ENCODE measurements around the gene SYNJ1. TPM values are rescaled to one million over a fixed set of nuclear protein-coding genes. Genes with fewer than 3 reads are reported as not detected.
"Not testable (repeated sequence)": the region's sequence is repeated elsewhere in the genome, so short reads cannot be mapped to it uniquely, and the experiment has no call there.

The SYNJ1 gene
- total and polyA plus RNA-seq, 8 donors = 15.3 to 26.5 (median 18.1) TPM

DNA sequence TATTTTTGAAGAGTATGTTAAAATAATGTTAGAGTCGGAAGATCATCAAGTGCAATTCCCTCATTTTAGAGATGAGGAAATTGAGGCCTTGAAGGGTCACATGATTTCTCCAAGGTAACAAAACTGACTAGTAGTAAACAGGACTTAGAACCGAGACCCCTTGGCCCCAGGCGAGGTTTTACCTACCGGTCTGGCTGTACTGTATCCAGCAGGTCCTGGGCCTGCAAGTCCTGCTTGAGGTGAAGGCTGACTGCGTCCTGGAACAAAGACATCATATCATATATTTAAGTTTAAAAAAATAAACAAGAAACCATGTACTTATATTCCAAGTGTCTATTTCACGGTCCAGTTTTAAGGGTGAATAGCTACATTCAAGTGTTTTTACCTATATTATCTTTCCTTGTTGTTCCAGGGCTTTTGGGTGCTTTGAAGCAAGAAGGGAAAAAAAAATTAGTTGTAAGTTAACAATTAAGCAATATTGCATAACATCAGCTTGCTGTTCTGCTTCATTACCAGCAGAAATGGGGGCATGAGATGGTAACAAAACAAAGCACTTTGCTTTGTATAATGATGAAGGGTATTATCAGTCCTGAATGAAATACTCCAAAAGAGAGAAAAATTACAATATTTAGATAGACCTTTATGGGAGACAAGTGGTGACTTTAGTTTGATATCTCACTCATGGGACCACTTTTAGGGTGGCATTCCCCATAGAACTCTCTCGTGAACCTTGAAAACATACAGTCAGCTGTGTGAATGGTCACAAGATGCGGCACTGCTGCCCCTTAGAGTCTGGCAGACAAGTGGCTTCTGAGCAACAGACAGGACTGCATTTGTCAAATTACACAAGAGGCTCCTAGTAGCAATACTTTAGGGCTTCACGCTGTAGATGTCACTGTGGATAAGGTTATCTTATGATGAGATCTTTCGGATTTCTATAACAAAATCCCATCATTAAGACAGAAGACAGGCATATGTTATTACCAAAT, 85.8 kb downstream of the SYNJ1 start:
- DNase-seq (no peak), ATAC-seq (no peak)
- H3K9me3 ChIP-seq = no peaks in the 10 kb centered on the region
- no peaks in the 10 kb centered on the region for H3K4me1 ChIP-seq
- no peaks in the 10 kb centered on the region for H3K27me3 ChIP-seq
- no peak overlapping the region for H3K27ac ChIP-seq
- intact Hi-C loops (cut with DNase I) = no loop called here
- H3K36me3 ChIP-seq = peaks cover 0 to 95% of the 10 kb centered on the region in 2 donors
- H3K4me3 ChIP-seq = no peak overlapping the region
- TF ChIP-seq, protein P1, sequence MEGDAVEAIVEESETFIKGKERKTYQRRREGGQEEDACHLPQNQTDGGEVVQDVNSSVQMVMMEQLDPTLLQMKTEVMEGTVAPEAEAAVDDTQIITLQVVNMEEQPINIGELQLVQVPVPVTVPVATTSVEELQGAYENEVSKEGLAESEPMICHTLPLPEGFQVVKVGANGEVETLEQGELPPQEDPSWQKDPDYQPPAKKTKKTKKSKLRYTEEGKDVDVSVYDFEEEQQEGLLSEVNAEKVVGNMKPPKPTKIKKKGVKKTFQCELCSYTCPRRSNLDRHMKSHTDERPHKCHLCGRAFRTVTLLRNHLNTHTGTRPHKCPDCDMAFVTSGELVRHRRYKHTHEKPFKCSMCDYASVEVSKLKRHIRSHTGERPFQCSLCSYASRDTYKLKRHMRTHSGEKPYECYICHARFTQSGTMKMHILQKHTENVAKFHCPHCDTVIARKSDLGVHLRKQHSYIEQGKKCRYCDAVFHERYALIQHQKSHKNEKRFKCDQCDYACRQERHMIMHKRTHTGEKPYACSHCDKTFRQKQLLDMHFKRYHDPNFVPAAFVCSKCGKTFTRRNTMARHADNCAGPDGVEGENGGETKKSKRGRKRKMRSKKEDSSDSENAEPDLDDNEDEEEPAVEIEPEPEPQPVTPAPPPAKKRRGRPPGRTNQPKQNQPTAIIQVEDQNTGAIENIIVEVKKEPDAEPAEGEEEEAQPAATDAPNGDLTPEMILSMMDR (IDR thresholded peaks at IDR 0.05) = no peak

DNA sequence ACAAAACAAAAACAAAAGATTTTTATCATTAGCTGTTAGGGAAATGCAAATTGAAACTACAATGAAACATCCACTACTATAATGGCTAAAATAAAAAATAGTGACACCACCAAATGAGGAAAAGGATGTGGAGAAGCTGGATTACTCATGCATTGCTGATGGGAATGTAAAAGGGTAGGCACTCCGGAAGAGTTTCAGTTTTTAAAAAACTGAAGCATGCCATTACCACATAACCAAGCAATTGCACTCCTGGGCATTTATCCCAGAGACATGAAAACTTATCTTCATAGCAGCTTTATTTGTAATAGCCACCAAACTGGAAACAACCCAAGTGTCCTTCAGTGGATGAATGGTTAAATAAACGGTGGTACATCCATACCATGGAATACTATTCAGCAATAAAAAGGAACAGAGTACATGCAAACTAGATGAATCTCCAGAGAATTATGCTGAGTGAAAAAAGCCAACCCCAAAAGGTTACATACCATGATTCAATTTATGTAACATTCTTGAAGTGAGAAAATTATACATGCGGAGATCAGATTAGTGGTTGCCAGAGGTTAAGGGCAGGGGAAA, 101.1 kb downstream of the SYNJ1 start:
- intact Hi-C loops (cut with DNase I) = no loop called here
- ATAC-seq (no peak), DNase-seq (no peak)
- Histone ChIP-seq H3K27ac (no peak overlapping the region), H3K4me1 (no peaks in the 10 kb centered on the region), H3K4me3 (no peak overlapping the region), H3K9me3 (no peaks in the 10 kb centered on the region), H3K27me3 (peaks cover 0 to 3% of the 10 kb centered on the region in 2 donors), H3K36me3 (peaks cover 0 to 28% of the 10 kb centered on the region in 2 donors)
- TF ChIP-seq, protein P1 (IDR thresholded peaks at IDR 0.05) = no peak

DNA sequence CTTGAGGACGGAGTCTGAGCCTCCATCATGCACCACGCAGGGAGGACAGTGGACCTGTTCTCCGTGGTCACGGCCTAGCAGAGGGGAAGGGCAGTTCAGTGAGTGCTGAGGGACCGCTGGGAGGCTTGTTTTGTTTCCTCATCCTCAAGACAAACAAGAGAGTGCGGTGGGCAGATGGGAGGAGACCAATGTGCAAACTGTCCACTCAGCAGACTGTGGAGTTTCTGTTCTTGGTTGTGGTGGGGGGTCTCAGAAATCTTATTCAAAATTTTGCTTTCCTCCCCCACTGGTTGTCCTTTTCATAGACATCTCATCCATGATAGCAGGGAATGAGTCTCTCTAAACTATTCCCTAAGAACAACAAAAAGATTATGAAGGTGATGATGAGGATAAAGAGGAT, 109.6 kb downstream of the SYNJ1 start:
- H3K27ac ChIP-seq; H3K4me3 ChIP-seq; H3K4me1 ChIP-seq; H3K36me3 ChIP-seq; H3K9me3 ChIP-seq; ATAC-seq; intact Hi-C loops (cut with DNase I); DNase-seq: not testable (repeated sequence)
- H3K27me3 ChIP-seq = peaks cover 0 to 19% of the 10 kb centered on the region in 2 donors

DNA sequence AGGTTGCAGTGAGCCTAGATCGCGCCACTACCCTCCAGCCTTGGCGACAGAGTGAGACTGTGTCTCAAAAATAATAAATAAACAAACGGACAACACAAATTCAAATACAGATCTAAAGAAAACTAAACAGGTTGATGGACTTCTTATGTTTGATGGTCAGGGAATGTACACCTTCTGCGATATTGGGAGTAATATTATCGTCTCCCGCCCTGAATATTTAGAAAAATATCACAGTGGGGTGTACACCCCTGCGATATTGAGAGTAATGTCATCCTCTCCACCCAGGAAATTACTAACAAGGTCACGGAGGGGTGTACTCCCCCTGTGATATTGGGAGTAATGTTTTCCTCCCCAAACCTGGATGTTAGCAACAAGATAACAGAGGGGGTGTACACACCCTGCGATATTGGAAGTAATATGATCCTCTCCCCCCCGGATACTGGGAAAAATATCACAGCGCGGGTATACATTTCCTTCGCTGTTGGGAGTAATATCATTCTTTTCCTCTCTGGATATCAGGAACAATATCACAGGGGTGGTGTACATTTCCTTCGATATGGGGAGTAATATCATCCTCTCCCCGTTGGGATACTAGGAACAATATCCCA, 114.3 kb downstream of the SYNJ1 start:
- Histone ChIP-seq H3K27ac (peak overlapping the region; percentile 86 to 96), H3K4me3 (peak overlapping the region; percentile 74 to 94), H3K4me1 (peaks cover 6 to 18% of the 10 kb centered on the region in 2 donors), H3K27me3 (no peaks in the 10 kb centered on the region), H3K36me3 (peaks cover 0 to 11% of the 10 kb centered on the region in 2 donors), H3K9me3 (no peaks in the 10 kb centered on the region)
- TF ChIP-seq, protein P1 (IDR thresholded peaks at IDR 0.05) = no peak
- ATAC-seq (no peak), DNase-seq (no peak)
- intact Hi-C loops (cut with DNase I) = no loop called here

DNA sequence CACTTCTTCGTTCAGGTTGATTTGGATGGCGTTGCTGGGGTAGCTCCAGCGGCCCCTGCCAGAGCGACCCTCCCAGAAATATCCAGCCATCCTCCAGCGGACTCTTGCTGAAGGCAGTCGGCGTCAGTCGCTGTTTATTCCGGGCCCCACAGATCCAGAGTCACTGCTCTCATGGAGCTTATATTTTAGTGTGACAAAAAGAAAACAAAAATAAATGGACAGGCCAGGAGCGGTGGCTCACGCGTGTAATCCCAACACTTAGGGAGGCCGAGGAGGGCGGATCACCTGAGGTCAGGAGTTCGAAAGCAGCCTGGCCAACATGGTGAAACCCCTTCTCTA, 114.8 kb downstream of the SYNJ1 start:
- intact Hi-C loops (cut with DNase I) = no loop called here

More for the DNA sequence above, 114.8 kb downstream of the SYNJ1 start:
- peaks cover 0 to 17% of the 10 kb centered on the region in 2 donors for H3K36me3 ChIP-seq
- H3K4me3 ChIP-seq = peak overlapping the region; percentile 74 to 94
- TF ChIP-seq, protein P1 (IDR thresholded peaks at IDR 0.05) = no peak
- H3K27ac ChIP-seq = peak overlapping the region; percentile 86 to 96
- no peaks in the 10 kb centered on the region for H3K27me3 ChIP-seq
- DNase-seq = no peak
- H3K4me1 ChIP-seq = peaks cover 6 to 18% of the 10 kb centered on the region in 2 donors
- peak; percentile 35 for ATAC-seq
- no peaks in the 10 kb centered on the region for H3K9me3 ChIP-seq

Measured in left lung (tissue), 10 donors.